ENCODE measurements around the gene SCO2.

DNA sequence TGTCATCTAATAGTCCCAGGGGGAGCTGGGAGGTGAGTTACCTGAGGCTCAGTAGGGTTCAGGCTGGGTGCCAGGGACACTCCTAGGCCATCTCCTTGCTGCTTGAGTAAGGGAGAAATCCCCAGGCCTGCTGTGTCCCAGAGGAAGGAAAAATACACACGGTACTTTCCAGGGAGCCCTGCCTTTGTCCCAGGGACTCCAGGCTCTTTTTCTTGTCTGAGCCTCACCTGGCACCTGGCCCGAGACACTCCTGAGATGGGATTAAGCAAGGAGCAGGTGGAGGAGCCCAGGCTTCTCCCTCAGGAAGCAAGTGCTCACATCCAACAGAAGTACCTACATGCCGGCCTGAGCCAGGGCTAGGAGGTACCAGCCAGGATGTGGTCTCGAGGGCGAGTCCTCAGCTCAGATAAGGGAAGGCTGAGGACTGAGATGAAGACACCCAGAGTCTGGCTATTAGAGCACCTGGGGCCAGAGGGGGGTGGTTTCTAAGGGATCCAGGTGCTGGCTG is 19.4 kb upstream of the SCO2 start:
- TF ChIP-seq POLR2A (IDR thresholded peaks at IDR 0.05), result no peak
- TF ChIP-seq, protein P1, sequence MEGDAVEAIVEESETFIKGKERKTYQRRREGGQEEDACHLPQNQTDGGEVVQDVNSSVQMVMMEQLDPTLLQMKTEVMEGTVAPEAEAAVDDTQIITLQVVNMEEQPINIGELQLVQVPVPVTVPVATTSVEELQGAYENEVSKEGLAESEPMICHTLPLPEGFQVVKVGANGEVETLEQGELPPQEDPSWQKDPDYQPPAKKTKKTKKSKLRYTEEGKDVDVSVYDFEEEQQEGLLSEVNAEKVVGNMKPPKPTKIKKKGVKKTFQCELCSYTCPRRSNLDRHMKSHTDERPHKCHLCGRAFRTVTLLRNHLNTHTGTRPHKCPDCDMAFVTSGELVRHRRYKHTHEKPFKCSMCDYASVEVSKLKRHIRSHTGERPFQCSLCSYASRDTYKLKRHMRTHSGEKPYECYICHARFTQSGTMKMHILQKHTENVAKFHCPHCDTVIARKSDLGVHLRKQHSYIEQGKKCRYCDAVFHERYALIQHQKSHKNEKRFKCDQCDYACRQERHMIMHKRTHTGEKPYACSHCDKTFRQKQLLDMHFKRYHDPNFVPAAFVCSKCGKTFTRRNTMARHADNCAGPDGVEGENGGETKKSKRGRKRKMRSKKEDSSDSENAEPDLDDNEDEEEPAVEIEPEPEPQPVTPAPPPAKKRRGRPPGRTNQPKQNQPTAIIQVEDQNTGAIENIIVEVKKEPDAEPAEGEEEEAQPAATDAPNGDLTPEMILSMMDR (IDR thresholded peaks at IDR 0.05), result no peak

All from heart left ventricle (tissue), 13 donors.